ENCODE measurements around the gene URB2. TPM values are rescaled to one million over a fixed set of nuclear protein-coding genes. Genes with fewer than 3 reads are reported as not detected.
"Not testable (repeated sequence)": the region's sequence is repeated elsewhere in the genome, so short reads cannot be mapped to it uniquely, and the experiment has no call there.

URB2 gene
- total and polyA plus RNA-seq, 2 experiments from 2014 or later, result 4.7 to 7.5 TPM

GRCh38 chr1:229704157-229704556 is 78.1 kb downstream of the URB2 start:
- no peaks in the 10 kb centered on the region for H3K36me3 ChIP-seq
- TF ChIP-seq CTCF (IDR thresholded peaks at IDR 0.05; ENCODE audit: low read depth, low read length), result no peak
- H3K9me3 ChIP-seq (ENCODE audit: low read depth), result no peaks in the 10 kb centered on the region
- no peaks in the 10 kb centered on the region for H3K4me1 ChIP-seq (ENCODE audit: low read depth)
- no peak for DNase-seq (ENCODE audit: low read depth in 1 of 2, low spot score in 1 of 2)
- no peaks in the 10 kb centered on the region for H3K27me3 ChIP-seq
- H3K27ac ChIP-seq, result no peak overlapping the region
- H3K4me3 ChIP-seq, result no peak overlapping the region

- not testable (repeated sequence) for H3K9me3 ChIP-seq (ENCODE audit: low read depth); DNase-seq (ENCODE audit: low read depth in 1 of 2, low spot score in 1 of 2); H3K36me3 ChIP-seq; H3K4me1 ChIP-seq (ENCODE audit: low read depth); H3K27me3 ChIP-seq; H3K4me3 ChIP-seq; H3K27ac ChIP-seq
Measured at GRCh38 chr1:229705152-229705551, 79.1 kb downstream of the URB2 start.

- H3K27me3 ChIP-seq; DNase-seq (ENCODE audit: low read depth in 1 of 2, low spot score in 1 of 2); H3K4me1 ChIP-seq (ENCODE audit: low read depth); H3K27ac ChIP-seq; H3K9me3 ChIP-seq (ENCODE audit: low read depth); H3K36me3 ChIP-seq; H3K4me3 ChIP-seq: not testable (repeated sequence)
Measured at GRCh38 chr1:229707127-229707526, 81.1 kb downstream of the URB2 start.

- Histone ChIP-seq H3K36me3 (no peaks in the 10 kb centered on the region), H3K4me3 (no peak overlapping the region), H3K27me3 (no peaks in the 10 kb centered on the region), H3K4me1 (ENCODE audit: low read depth) (no peaks in the 10 kb centered on the region), H3K9me3 (ENCODE audit: low read depth) (no peaks in the 10 kb centered on the region), H3K27ac (no peak overlapping the region)
- no peak for TF ChIP-seq CTCF (IDR thresholded peaks at IDR 0.05; ENCODE audit: low read depth, low read length)
- DNase-seq (ENCODE audit: low read depth in 1 of 2, low spot score in 1 of 2), result no peak
Measured at GRCh38 chr1:229709500-229710013, 83.5 kb downstream of the URB2 start.

Other genes with a start within 250 kb of the URB2 start
- 18.7 and 1,099 TPM in 2 replicates for gene ACTA1, start 192.2 kb upstream of the URB2 start, total RNA-seq
- gene ACTA1, start 192.2 kb upstream of the URB2 start, polyA plus RNA-seq, result 38.5 and 1,977 TPM in 2 replicates
- gene NUP133, start 117.9 kb upstream of the URB2 start, total RNA-seq, result 60.2 and 67.4 TPM in 2 replicates
- gene NUP133, start 117.9 kb upstream of the URB2 start, polyA plus RNA-seq, result 32.5 and 33.6 TPM in 2 replicates
- gene ABCB10, start 67.5 kb upstream of the URB2 start, total RNA-seq, result 13.6 and 19.3 TPM in 2 replicates
- gene ABCB10, start 67.5 kb upstream of the URB2 start, polyA plus RNA-seq, result 17.0 and 22.6 TPM in 2 replicates
- 9.6 and 10.2 TPM in 2 replicates for gene TAF5L, start 125 bp upstream of the URB2 start, total RNA-seq
- 2.5 and 3.2 TPM in 2 replicates for gene TAF5L, start 125 bp upstream of the URB2 start, polyA plus RNA-seq